ENCODE data around the gene ZNF697. TPM values are rescaled to one million over a fixed set of nuclear protein-coding genes. Genes with fewer than 3 reads are reported as not detected.

Gene ZNF697
- total and polyA plus RNA-seq, 10 of the 15 experiments (the other 5 are each of a cell fraction or from before 2014, with no cell fraction given): 0.48 to 5.9 (median 3.0) TPM

DNA sequence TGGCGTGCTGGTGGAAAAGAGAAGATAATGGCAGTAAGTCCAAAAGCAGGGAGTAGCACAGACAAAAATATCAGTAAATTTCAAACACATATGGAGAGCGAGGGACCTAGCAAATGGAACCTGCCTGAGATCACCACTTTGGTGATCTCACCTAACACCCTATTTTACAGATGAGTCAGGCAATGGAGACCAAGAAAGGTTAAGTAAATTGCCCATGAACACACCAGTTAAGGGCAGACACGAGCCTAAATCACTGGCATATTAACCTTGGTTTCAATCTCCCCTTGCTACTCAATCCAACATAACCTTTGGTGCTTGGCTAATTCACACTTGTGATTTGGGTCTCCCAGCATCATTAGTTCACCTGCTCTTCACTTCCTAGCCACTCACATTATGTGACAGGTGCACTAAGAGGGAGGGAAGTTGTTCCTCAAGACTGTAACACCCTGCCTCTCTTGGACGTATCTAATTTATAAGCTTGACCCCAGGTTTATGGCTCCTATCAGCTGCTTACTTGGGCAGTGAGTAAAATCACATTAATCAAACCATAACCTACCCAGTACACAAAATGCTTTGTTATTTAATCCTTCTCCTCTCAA is 11.5 kb downstream of the ZNF697 start:
- WGBS (ENCODE audit: insufficient coverage, insufficient replicate concordance, low lambda C conversion rate, missing lambda C conversion rate): 69% methylated on average over 4 of the region's 4 CpGs
- Histone ChIP-seq H4K20me1 (ENCODE audit: control insufficient read depth, insufficient read depth) (no peaks in the 10 kb centered on the region), H3K9ac (ENCODE audit: control insufficient read depth, insufficient read depth, low read length) (no peak overlapping the region), H3K79me2 (ENCODE audit: control insufficient read depth, insufficient read depth, low read length) (no peaks in the 10 kb centered on the region), H3K4me2 (ENCODE audit: control insufficient read depth, insufficient read depth) (no peak overlapping the region), H3K4me3 (no peak overlapping the region), H3K27ac (ENCODE audit: control insufficient read depth, insufficient read depth) (no peak overlapping the region), H3K4me1 (ENCODE audit: control insufficient read depth, insufficient read depth, low read length) (peaks cover 13% of the 10 kb centered on the region), H3K27me3 (replicated peaks in 1 of 2; ENCODE audit: control insufficient read depth in 2 of 2, insufficient read depth in 2 of 2, low read length in 1 of 2) (no peaks in the 10 kb centered on the region), H3K9me3 (replicated peaks; ENCODE audit: control insufficient read depth, insufficient read depth, low read length) (no peaks in the 10 kb centered on the region; the same call in 2 of the 3 replicates), H2AFZ (ENCODE audit: control insufficient read depth, low read depth, low read length) (no peak overlapping the region), H3K36me3 (ENCODE audit: control insufficient read depth in 2 of 2, insufficient read depth in 2 of 2, low read length in 1 of 2) (no peaks in the 10 kb centered on the region)
- POLR2A ChIA-PET: no interaction called here
- RAD21 ChIA-PET (ENCODE audit: unreplicated experiment): no interaction called here
- DNase-seq (ENCODE audit: low read depth, low spot score) (no peak), ATAC-seq (0 out of 3 replicates have a peak, but pooled peaks have one; percentile 16), FAIRE-seq (no peak)
- in situ Hi-C loops (cut with MboI): no loop called here
- SMC1A ChIA-PET (ENCODE audit: uncharacterized antibody, unreplicated experiment): interaction anchor here (1.0 to 2.2 kb wide), 2 partner anchors 14 to 21 kb away, joined by 3 to 5 read pairs; no protein-coding TSS in a partner anchor
- TF ChIP-seq POU2F2 (IDR thresholded peaks at IDR 0.05; ENCODE audit: borderline replicate concordance, low read depth, low read length) (no peak), PML (IDR thresholded peaks at IDR 0.05; ENCODE audit: low read length) (no peak), SMARCA5 (IDR thresholded peaks at IDR 0.05) (no peak)
- TF ChIP-seq, protein P1, sequence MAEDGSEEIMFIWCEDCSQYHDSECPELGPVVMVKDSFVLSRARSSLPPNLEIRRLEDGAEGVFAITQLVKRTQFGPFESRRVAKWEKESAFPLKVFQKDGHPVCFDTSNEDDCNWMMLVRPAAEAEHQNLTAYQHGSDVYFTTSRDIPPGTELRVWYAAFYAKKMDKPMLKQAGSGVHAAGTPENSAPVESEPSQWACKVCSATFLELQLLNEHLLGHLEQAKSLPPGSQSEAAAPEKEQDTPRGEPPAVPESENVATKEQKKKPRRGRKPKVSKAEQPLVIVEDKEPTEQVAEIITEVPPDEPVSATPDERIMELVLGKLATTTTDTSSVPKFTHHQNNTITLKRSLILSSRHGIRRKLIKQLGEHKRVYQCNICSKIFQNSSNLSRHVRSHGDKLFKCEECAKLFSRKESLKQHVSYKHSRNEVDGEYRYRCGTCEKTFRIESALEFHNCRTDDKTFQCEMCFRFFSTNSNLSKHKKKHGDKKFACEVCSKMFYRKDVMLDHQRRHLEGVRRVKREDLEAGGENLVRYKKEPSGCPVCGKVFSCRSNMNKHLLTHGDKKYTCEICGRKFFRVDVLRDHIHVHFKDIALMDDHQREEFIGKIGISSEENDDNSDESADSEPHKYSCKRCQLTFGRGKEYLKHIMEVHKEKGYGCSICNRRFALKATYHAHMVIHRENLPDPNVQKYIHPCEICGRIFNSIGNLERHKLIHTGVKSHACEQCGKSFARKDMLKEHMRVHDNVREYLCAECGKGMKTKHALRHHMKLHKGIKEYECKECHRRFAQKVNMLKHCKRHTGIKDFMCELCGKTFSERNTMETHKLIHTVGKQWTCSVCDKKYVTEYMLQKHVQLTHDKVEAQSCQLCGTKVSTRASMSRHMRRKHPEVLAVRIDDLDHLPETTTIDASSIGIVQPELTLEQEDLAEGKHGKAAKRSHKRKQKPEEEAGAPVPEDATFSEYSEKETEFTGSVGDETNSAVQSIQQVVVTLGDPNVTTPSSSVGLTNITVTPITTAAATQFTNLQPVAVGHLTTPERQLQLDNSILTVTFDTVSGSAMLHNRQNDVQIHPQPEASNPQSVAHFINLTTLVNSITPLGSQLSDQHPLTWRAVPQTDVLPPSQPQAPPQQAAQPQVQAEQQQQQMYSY (CRISPR knock-in tag; IDR thresholded peaks at IDR 0.05): no peak
- CTCF ChIA-PET: interaction anchor here (1.2 kb wide), 1 partner anchor 25 kb away, joined by 3 read pairs; no protein-coding TSS in a partner anchor
- intact Hi-C loops (cut with micrococcal nuclease; ENCODE audit: unreplicated experiment): no loop called here
- BruUV-seq (replicated peaks): no TSS peak

All from GM12878 (cell line).